B cell (primary cell): ENCODE results near the gene P2RX5. TPM values are rescaled to one million over a fixed set of nuclear protein-coding genes. Genes with fewer than 3 reads are reported as not detected.

Experiments used
- ATAC-seq: fragments of 200-7000 bp; cut with Tn5 transposase; one replicate; pipeline ENCODE4 v1.10.0; 2021; ENCODE audit warnings: low read depth, mild to moderate bottlenecking, moderate number of reproducible peaks, moderate library complexity
- CTCF ChIA-PET: fragments of 350-600 bp; sonication (Branson Sonifier 250); formaldehyde crosslinking; loops from one replicate; lab custom pipeline; 2021; ENCODE audit warnings: antibody characterized with exemption, inconsistent platforms; lab: Charles Lee
- POLR2A ChIA-PET: fragments of 350-600 bp; sonication (Branson Sonifier 250); formaldehyde crosslinking; loops from one replicate; lab custom pipeline; 2021; ENCODE audit warnings: antibody characterized with exemption; lab: Charles Lee
- DNase-seq: peaks from one replicate; pipeline ENCODE4 v3.0.0; 2013
- H2AFZ ChIP-seq: 2 replicates; pipeline ENCODE4 v1.6.1; 2012; ENCODE audit warnings: mild to moderate bottlenecking, low read depth, low read length; ENCODE audit not compliant: insufficient read depth, poor library complexity, severe bottlenecking
- H3K27ac ChIP-seq, 2 donors: 1 replicate in 1 of 2; 2 replicates in 1 of 2; pipeline ENCODE4 v1.5.1; 2012 to 2013; ENCODE audit warnings: low read length in 2 of 2, mild to moderate bottlenecking in 2 of 2, moderate library complexity in 1 of 2
- H3K27me3 ChIP-seq, 4 experiments: fragments of 200-600 bp in 1 of 4; sonication (generic) in 1 of 4; replicated peaks in 1 of 4; 1 replicate in 2 of 4; 2 replicates in 2 of 4; pipeline versions ENCODE4 v1.6.1 to v1.7.0; 2013 to 2016; ENCODE audit warnings: low read length in 3 of 4, mild to moderate bottlenecking in 2 of 4, mixed read lengths in 1 of 4, moderate library complexity in 1 of 4; ENCODE audit not compliant: insufficient read depth in 4 of 4, control insufficient read depth in 3 of 4; ENCODE audit errors: control extremely low read depth in 1 of 4
- H3K36me3 ChIP-seq, 2 experiments: replicated peaks in 1 of 2; 1 replicate in 1 of 2; 2 replicates in 1 of 2; pipeline versions ENCODE4 v1.6.1 to v1.7.1; 2013; ENCODE audit warnings: low read length in 1 of 2; ENCODE audit not compliant: insufficient read depth in 2 of 2, control insufficient read depth in 1 of 2; ENCODE audit errors: control extremely low read depth in 1 of 2, extremely low read depth in 1 of 2
- H3K4me1 ChIP-seq, 2 donors: fragments of 200-600 bp in 1 of 2; sonication (generic) in 1 of 2; 1 replicate in 1 of 2; 2 replicates in 1 of 2; pipeline versions ENCODE4 v1.5.1 to v1.6.1; 2013 to 2017; ENCODE audit warnings: low read length in 2 of 2; ENCODE audit not compliant: control insufficient read depth in 2 of 2, insufficient read depth in 2 of 2
- H3K4me2 ChIP-seq: replicated peaks from 2 replicates; pipeline ENCODE3; 2012; ENCODE audit warnings: mild to moderate bottlenecking, low read depth, low read length; ENCODE audit not compliant: poor library complexity, severe bottlenecking
- H3K4me3 ChIP-seq, 5 experiments: fragments of 200-600 bp in 1 of 5; sonication (generic) in 1 of 5; 1 replicate in 3 of 5; 2 replicates in 2 of 5; pipeline versions ENCODE4 v1.5.1 to v1.7.0; 2011 to 2016; ENCODE audit warnings: low read length in 4 of 5, mild to moderate bottlenecking in 4 of 5, low read depth in 2 of 5, control low read depth in 1 of 5, moderate library complexity in 1 of 5; ENCODE audit not compliant: insufficient read depth in 1 of 5; ENCODE audit errors: control extremely low read depth in 1 of 5, extremely low read depth in 1 of 5
- H3K79me2 ChIP-seq: fragments of 200-600 bp; sonication (generic); one replicate; pipeline ENCODE4 v1.6.0; 2016; ENCODE audit warnings: low read length; ENCODE audit not compliant: control insufficient read depth, insufficient read depth
- H3K9ac ChIP-seq: fragments of 200-600 bp; sonication (generic); 2 replicates; pipeline ENCODE4 v1.6.1; 2017; ENCODE audit warnings: mild to moderate bottlenecking, low read length, moderate library complexity
- H3K9me3 ChIP-seq, 3 donors: one replicate each; pipeline versions ENCODE4 v1.6.1 to v1.7.1; 2013; ENCODE audit warnings: low read length in 2 of 3; ENCODE audit not compliant: control insufficient read depth in 2 of 3, insufficient read depth in 1 of 3; ENCODE audit errors: control extremely low read depth in 1 of 3
- H4K20me1 ChIP-seq: 2 replicates; pipeline ENCODE4 v1.6.0; 2012; ENCODE audit warnings: mild to moderate bottlenecking, low read length; ENCODE audit not compliant: insufficient read depth, control insufficient read depth, poor library complexity, severe bottlenecking
- H3K27ac Mint-ChIP-seq: one replicate; pipeline ENCODE4 v1.8.0; 2021; ENCODE audit warnings: mixed read lengths
- H3K27me3 Mint-ChIP-seq: one replicate; pipeline ENCODE4 v1.8.0; 2021; ENCODE audit warnings: mixed read lengths
- H3K4me1 Mint-ChIP-seq: one replicate; pipeline ENCODE4 v1.8.0; 2021; ENCODE audit warnings: mixed read lengths
- H3K4me3 Mint-ChIP-seq: one replicate; pipeline ENCODE4 v1.8.0; 2021; ENCODE audit warnings: mixed read lengths
- H3K9me3 Mint-ChIP-seq: one replicate; pipeline ENCODE4 v1.8.0; 2022; ENCODE audit warnings: mixed read lengths; ENCODE audit not compliant: insufficient read depth
- EZH2 ChIP-seq: IDR thresholded peaks from 2 replicates; pipeline ENCODE4 v1.6.1; 2012; ENCODE audit warnings: borderline replicate concordance, low read depth, mild to moderate bottlenecking, moderate library complexity, low read length; ENCODE audit not compliant: insufficient read depth, poor library complexity, severe bottlenecking
- WGBS: methylation state at CpG from one replicate; pipeline ENCODE4 v1.1.5; 2013; ENCODE audit warnings: missing lambda C conversion rate; ENCODE audit not compliant: insufficient coverage; 5-methylcytosine and 5-hydroxymethylcytosine counted together
- intact Hi-C: fragments of 100-400 bp; cut with micrococcal nuclease; formaldehyde crosslinking; loops from one replicate; pipeline ENCODE4 v1.10.0; 2022
- polyA plus RNA-seq: library from polyadenylated mRNA; depleted of rRNA; stranded (reverse); fragments of >200 nt; gene quantifications from 2 replicates; pipeline ENCODE4 v1.2.3, GENCODE V29; 2012
- total RNA-seq, 2 donors: library from RNA; stranded (reverse); fragments of 120-200 nt in 1 of 2; gene quantifications; 1 replicate in 1 of 2; 2 replicates in 1 of 2; pipeline versions ENCODE4 v1.2.3 to v1.2.4, GENCODE V29; 2013 to 2022
- TF ChIP-seq, protein P1 (sequence below): fragments of 200-600 bp; IDR thresholded peaks from one replicate; pipeline ENCODE4 v1.8.0; 2022; ENCODE audit warnings: antibody characterized with exemption, mild to moderate bottlenecking

Gene P2RX5
- total and polyA plus RNA-seq, 2 donors (not counting 1 experiment from before 2014, with no cell fraction given) = 405 to 745 TPM

GRCh38 chr17:3641717-3642486 lies 54.1 kb downstream of the P2RX5 start:
- DNase-seq (no peak), ATAC-seq (no peak)
- WGBS = 97% methylated on average over 5 of the region's 19 CpGs
- no peak overlapping the region for H3K27ac ChIP-seq
- peaks cover 19 to 28% of the 10 kb centered on the region in 2 donors for H3K4me1 ChIP-seq
- no peaks in the 10 kb centered on the region for H4K20me1 ChIP-seq
- Mint-ChIP-seq H3K9me3 (no peaks in the 10 kb centered on the region), H3K27me3 (no peaks in the 10 kb centered on the region), H3K4me3 (no peak overlapping the region), H3K27ac (no peak overlapping the region), H3K4me1 (peaks cover 33% of the 10 kb centered on the region)
- H3K4me3 ChIP-seq = no peak overlapping the region
- intact Hi-C loops = no loop called here
- POLR2A ChIA-PET = no interaction called here
- H2AFZ ChIP-seq = no peak overlapping the region
- H3K79me2 ChIP-seq = peaks cover 16% of the 10 kb centered on the region
- no peaks in the 10 kb centered on the region for H3K36me3 ChIP-seq
- H3K27me3 ChIP-seq = no peaks in the 10 kb centered on the region
- TF ChIP-seq, protein P1, sequence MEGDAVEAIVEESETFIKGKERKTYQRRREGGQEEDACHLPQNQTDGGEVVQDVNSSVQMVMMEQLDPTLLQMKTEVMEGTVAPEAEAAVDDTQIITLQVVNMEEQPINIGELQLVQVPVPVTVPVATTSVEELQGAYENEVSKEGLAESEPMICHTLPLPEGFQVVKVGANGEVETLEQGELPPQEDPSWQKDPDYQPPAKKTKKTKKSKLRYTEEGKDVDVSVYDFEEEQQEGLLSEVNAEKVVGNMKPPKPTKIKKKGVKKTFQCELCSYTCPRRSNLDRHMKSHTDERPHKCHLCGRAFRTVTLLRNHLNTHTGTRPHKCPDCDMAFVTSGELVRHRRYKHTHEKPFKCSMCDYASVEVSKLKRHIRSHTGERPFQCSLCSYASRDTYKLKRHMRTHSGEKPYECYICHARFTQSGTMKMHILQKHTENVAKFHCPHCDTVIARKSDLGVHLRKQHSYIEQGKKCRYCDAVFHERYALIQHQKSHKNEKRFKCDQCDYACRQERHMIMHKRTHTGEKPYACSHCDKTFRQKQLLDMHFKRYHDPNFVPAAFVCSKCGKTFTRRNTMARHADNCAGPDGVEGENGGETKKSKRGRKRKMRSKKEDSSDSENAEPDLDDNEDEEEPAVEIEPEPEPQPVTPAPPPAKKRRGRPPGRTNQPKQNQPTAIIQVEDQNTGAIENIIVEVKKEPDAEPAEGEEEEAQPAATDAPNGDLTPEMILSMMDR = no peak
- TF ChIP-seq EZH2 = no peak
- no peak overlapping the region for H3K9ac ChIP-seq
- no peaks in the 10 kb centered on the region for H3K9me3 ChIP-seq
- H3K4me2 ChIP-seq = no peak overlapping the region
- CTCF ChIA-PET = interaction anchor here (1.3 kb wide), 1 partner anchor 95 kb away, joined by 3 read pairs; no protein-coding TSS in a partner anchor

- Histone ChIP-seq H3K4me2 (no peak overlapping the region), H2AFZ (no peak overlapping the region), H3K4me3 (no peak overlapping the region), H4K20me1 (no peaks in the 10 kb centered on the region), H3K79me2 (peaks cover 20% of the 10 kb centered on the region), H3K27ac (no peak overlapping the region), H3K4me1 (peaks cover 11 to 20% of the 10 kb centered on the region in 2 donors), H3K9me3 (no peaks in the 10 kb centered on the region), H3K9ac (no peak overlapping the region), H3K36me3 (no peaks in the 10 kb centered on the region), H3K27me3 (no peaks in the 10 kb centered on the region)
- WGBS = 100% methylated on average over 3 of the region's 3 CpGs
- Mint-ChIP-seq H3K4me3 (no peak overlapping the region), H3K9me3 (no peaks in the 10 kb centered on the region), H3K27me3 (no peaks in the 10 kb centered on the region), H3K4me1 (peaks cover 33% of the 10 kb centered on the region), H3K27ac (no peak overlapping the region)
- no peak for ATAC-seq
- POLR2A ChIA-PET = no interaction called here
- CTCF ChIA-PET = no interaction called here
- no peak for DNase-seq
- intact Hi-C loops = no loop called here
- TF ChIP-seq, protein P1 = no peak
- TF ChIP-seq EZH2 = no peak
Measured at GRCh38 chr17:3641014-3641413, 54.9 kb downstream of the P2RX5 start.
